Loucy (cell line): ENCODE data around the gene PPM1M.

Experiments used
- CTCF ChIP-seq: fragments of 200-600 bp; sonication (generic); conservative IDR thresholded peaks from 2 replicates; pipeline ENCODE4 v1.5.1; 2014; ENCODE audit warnings: mild to moderate bottlenecking, antibody characterized with exemption, low read length
- EZH2phosphoT487 ChIP-seq: fragments of 200-600 bp; IDR thresholded peaks from 2 replicates; pipeline ENCODE4 v1.6.1; 2018; ENCODE audit warnings: antibody characterized with exemption, mild to moderate bottlenecking, moderate library complexity, borderline replicate concordance

- TF ChIP-seq CTCF (no peak), EZH2phosphoT487 (no peak)
These were observed 24.2 kb downstream of the PPM1M start for GRCh38 chr3:52269776-52270175.
